Nucleus accumbens (tissue), 56 donors: ENCODE measurements around the gene BEND7.
"Not testable (repeated sequence)": the region's sequence is repeated elsewhere in the genome, so short reads cannot be mapped to it uniquely, and the experiment has no call there.

Source experiments
- DNase-seq, 56 donors: peaks; one replicate each; lab custom pipeline; 2025; lab: John Stamatoyannopoulos, UW

BEND7 gene

GRCh38 chr10:13427943-13428342 is 100.9 kb downstream of the BEND7 start:
- not testable (repeated sequence) for DNase-seq

- DNase-seq: no peak
Observed at GRCh38 chr10:13425397-13425796, 103.4 kb downstream of the BEND7 start.

GRCh38 chr10:13422800-13423199 is 106.0 kb downstream of the BEND7 start:
- DNase-seq: no peak

GRCh38 chr10:13421382-13421917 is 107.4 kb downstream of the BEND7 start:
- DNase-seq: no peak

- no peak for DNase-seq
Observed at GRCh38 chr10:13420532-13421307, 108.1 kb downstream of the BEND7 start.

GRCh38 chr10:13417459-13418126 is 111.2 kb downstream of the BEND7 start:
- no peak for DNase-seq

- no peak for DNase-seq
Observed at GRCh38 chr10:13416760-13417159, 112.1 kb downstream of the BEND7 start.

- DNase-seq: no peak
Observed at GRCh38 chr10:13414855-13415254, 114.0 kb downstream of the BEND7 start.

- DNase-seq: no peak
Observed at GRCh38 chr10:13414137-13414536, 114.7 kb downstream of the BEND7 start.

- DNase-seq: no peak
Observed at GRCh38 chr10:13412894-13413293, 115.9 kb downstream of the BEND7 start.

GRCh38 chr10:13404791-13405190 is 124.0 kb downstream of the BEND7 start:
- no peak for DNase-seq

- no peak for DNase-seq
Observed at GRCh38 chr10:13404305-13404759, 124.5 kb downstream of the BEND7 start.

- not testable (repeated sequence) for DNase-seq
Observed at GRCh38 chr10:13403426-13403825, 125.4 kb downstream of the BEND7 start.

- DNase-seq: no peak
Observed at GRCh38 chr10:13402021-13402420, 126.8 kb downstream of the BEND7 start.

- no peak for DNase-seq
Observed at GRCh38 chr10:13401142-13401541, 127.7 kb downstream of the BEND7 start.

GRCh38 chr10:13400196-13400965 is 128.4 kb downstream of the BEND7 start:
- no peak for DNase-seq

GRCh38 chr10:13399752-13400151 is 129.1 kb downstream of the BEND7 start:
- DNase-seq: no peak

- no peak for DNase-seq
Observed at GRCh38 chr10:13399236-13399635, 129.6 kb downstream of the BEND7 start.

GRCh38 chr10:13397052-13397451 is 131.8 kb downstream of the BEND7 start:
- no peak for DNase-seq

- DNase-seq: no peak
Observed at GRCh38 chr10:13396369-13396768, 132.4 kb downstream of the BEND7 start.

- DNase-seq: no peak
Observed at GRCh38 chr10:13395540-13395939, 133.3 kb downstream of the BEND7 start.
